Osteoblast (primary cell): Measurements from ENCODE around the gene YKT6. TPM values are rescaled to one million over a fixed set of nuclear protein-coding genes. Genes with fewer than 3 reads are reported as not detected.

Experiments
- DNase-seq: peaks from one replicate; pipeline ENCODE4 v3.0.0; 2011; ENCODE audit warnings: low spot score, mixed read lengths; ENCODE audit not compliant: insufficient read length; ENCODE audit errors: missing footprints
- H2AFZ ChIP-seq: 2 replicates; pipeline ENCODE4 v1.6.0; 2011; ENCODE audit warnings: mild to moderate bottlenecking, low read length
- H3K27ac ChIP-seq: 2 replicates; pipeline ENCODE4 v1.5.1; 2011; ENCODE audit warnings: mild to moderate bottlenecking, low read depth, low read length, moderate library complexity
- H3K27me3 ChIP-seq: 2 replicates; pipeline ENCODE4 v1.6.0; 2012; ENCODE audit warnings: mild to moderate bottlenecking, control low read depth, inconsistent platforms, low read length, moderate library complexity; ENCODE audit not compliant: insufficient read depth
- H3K36me3 ChIP-seq: 2 replicates; pipeline ENCODE4 v1.5.1; 2011; ENCODE audit warnings: mild to moderate bottlenecking, low read length, control low read depth, moderate library complexity; ENCODE audit not compliant: insufficient read depth
- H3K4me1 ChIP-seq: 2 replicates; pipeline ENCODE4 v1.5.1; 2011; ENCODE audit warnings: mild to moderate bottlenecking, low read length, control low read depth, moderate library complexity; ENCODE audit not compliant: insufficient read depth
- H3K4me2 ChIP-seq: 2 replicates; pipeline ENCODE4 v1.6.0; 2011; ENCODE audit warnings: mild to moderate bottlenecking, low read length; ENCODE audit not compliant: insufficient read depth
- H3K4me3 ChIP-seq: fragments of 200-600 bp; sonication (generic); 3 replicates; pipeline ENCODE4 v1.5.1; 2012; ENCODE audit warnings: mild to moderate bottlenecking, low read length, inconsistent platforms; ENCODE audit not compliant: insufficient read depth
- H3K79me2 ChIP-seq: 2 replicates; pipeline ENCODE4 v1.6.0; 2012; ENCODE audit warnings: mild to moderate bottlenecking, low read length, control low read depth, inconsistent platforms; ENCODE audit not compliant: insufficient read depth
- H3K9me3 ChIP-seq: 2 replicates; pipeline ENCODE4 v1.5.1; 2011; ENCODE audit warnings: low read depth, low read length, control low read depth
- H4K20me1 ChIP-seq: 2 replicates; pipeline ENCODE4 v1.6.0; 2012; ENCODE audit warnings: mild to moderate bottlenecking, low read length, control low read depth; ENCODE audit not compliant: insufficient read depth
- CTCF ChIP-seq: IDR thresholded peaks from 2 replicates; pipeline ENCODE4 v1.5.1; 2011; ENCODE audit warnings: mild to moderate bottlenecking, low read depth, low read length, moderate library complexity; ENCODE audit errors: extremely low read depth
- total RNA-seq: library from RNA; depleted of rRNA; stranded (reverse); fragments of >200 nt; gene quantifications from 2 replicates; pipeline ENCODE4 v1.2.3, GENCODE V29; 2012

YKT6 gene
- total RNA-seq, 1 donor: 90.1 TPM

- Histone ChIP-seq H3K79me2 (no peaks in the 10 kb centered on the region), H2AFZ (no peak overlapping the region), H3K4me2 (no peak overlapping the region), H3K27ac (no peak overlapping the region), H3K4me3 (no peak overlapping the region), H3K4me1 (no peaks in the 10 kb centered on the region), H3K9me3 (no peaks in the 10 kb centered on the region), H3K27me3 (peaks cover 3% of the 10 kb centered on the region), H4K20me1 (no peaks in the 10 kb centered on the region), H3K36me3 (no peaks in the 10 kb centered on the region)
- DNase-seq: peak; percentile 55
- no peak for TF ChIP-seq CTCF
Measured at GRCh38 chr7:44153948-44154335, 46.8 kb upstream of the YKT6 start.

- Histone ChIP-seq H3K27ac (no peak overlapping the region), H3K27me3 (peaks cover 3% of the 10 kb centered on the region), H3K9me3 (no peaks in the 10 kb centered on the region), H3K4me2 (no peak overlapping the region), H2AFZ (no peak overlapping the region), H3K79me2 (no peaks in the 10 kb centered on the region), H3K36me3 (no peaks in the 10 kb centered on the region), H3K4me1 (no peaks in the 10 kb centered on the region), H4K20me1 (no peaks in the 10 kb centered on the region), H3K4me3 (no peak overlapping the region)
- DNase-seq: peak; percentile 58
- TF ChIP-seq CTCF: no peak
Measured at GRCh38 chr7:44154703-44155102, 46.1 kb upstream of the YKT6 start.

- no peaks in the 10 kb centered on the region for H3K36me3 ChIP-seq
- no peaks in the 10 kb centered on the region for H3K79me2 ChIP-seq
- peaks cover 3% of the 10 kb centered on the region for H3K27me3 ChIP-seq
- no peak overlapping the region for H3K27ac ChIP-seq
- no peaks in the 10 kb centered on the region for H3K9me3 ChIP-seq
- no peak for TF ChIP-seq CTCF
- H3K4me3 ChIP-seq: no peak overlapping the region
- no peak overlapping the region for H3K4me2 ChIP-seq
- H3K4me1 ChIP-seq: no peaks in the 10 kb centered on the region
- no peaks in the 10 kb centered on the region for H4K20me1 ChIP-seq
- no peak overlapping the region for H2AFZ ChIP-seq
- DNase-seq: peak; percentile 69
Measured at GRCh38 chr7:44155191-44156185, 45.3 kb upstream of the YKT6 start.

GRCh38 chr7:44156453-44157010 lies 44.2 kb upstream of the YKT6 start:
- H3K4me3 ChIP-seq: no peak overlapping the region
- no peaks in the 10 kb centered on the region for H3K9me3 ChIP-seq
- H2AFZ ChIP-seq: no peak overlapping the region
- H3K36me3 ChIP-seq: no peaks in the 10 kb centered on the region
- H4K20me1 ChIP-seq: no peaks in the 10 kb centered on the region
- H3K27ac ChIP-seq: no peak overlapping the region
- H3K4me1 ChIP-seq: no peaks in the 10 kb centered on the region
- peaks cover 3% of the 10 kb centered on the region for H3K27me3 ChIP-seq
- no peak overlapping the region for H3K4me2 ChIP-seq
- TF ChIP-seq CTCF: no peak
- DNase-seq: no peak
- H3K79me2 ChIP-seq: no peaks in the 10 kb centered on the region
